GM18870 (cell line): Measurements from ENCODE around the gene NRGN.

Source experiments
- ATAC-seq: cut with Tn5 transposase; IDR thresholded peaks from one replicate; pipeline ENCODE4 v1.9.1; 2021; ENCODE audit warnings: moderate library complexity; ENCODE audit not compliant: unreplicated experiment

Gene NRGN

GRCh38 chr11:124779568-124779967 lies 39.8 kb downstream of the NRGN start:
- no peak for ATAC-seq

GRCh38 chr11:124783002-124783401 lies 43.3 kb downstream of the NRGN start:
- no peak for ATAC-seq

GRCh38 chr11:124784051-124784450 lies 44.3 kb downstream of the NRGN start:
- no peak for ATAC-seq

GRCh38 chr11:124788521-124788920 lies 48.8 kb downstream of the NRGN start:
- no peak for ATAC-seq

GRCh38 chr11:124791626-124792341 lies 52.0 kb downstream of the NRGN start:
- peak; percentile 73 for ATAC-seq

GRCh38 chr11:124793466-124794278 lies 53.9 kb downstream of the NRGN start:
- peak; percentile 40 for ATAC-seq

GRCh38 chr11:124796312-124796711 lies 56.6 kb downstream of the NRGN start:
- no peak for ATAC-seq
